PC-9 (cell line): ENCODE measurements around the gene TIAM2. TPM values are rescaled to one million over a fixed set of nuclear protein-coding genes. Genes with fewer than 3 reads are reported as not detected.

Source experiments
- BruUV-seq: library from RNA; stranded (reverse); fragments of 400-500 nt; replicated peaks from 2 replicates; lab custom pipeline; 2021; lab: Mats Ljungman, UMichigan
- CTCF ChIA-PET: fragments of 300-600 bp; sonication (Branson Sonifier 250); formaldehyde crosslinking; loops from one replicate; lab custom pipeline; 2022; ENCODE audit warnings: antibody characterized with exemption; lab: Charles Lee
- POLR2A ChIA-PET: fragments of 300-600 bp; sonication (Branson Sonifier 250); formaldehyde crosslinking; loops from one replicate; lab custom pipeline; 2022; ENCODE audit warnings: antibody characterized with exemption; ENCODE audit not compliant: unreplicated experiment; lab: Charles Lee
- DNase-seq, 2 experiments: peaks; one replicate each; pipeline versions ENCODE4 v3.0.0 to v3.0.0-alpha.2; 2015 to 2022; ENCODE audit warnings: mixed read lengths in 1 of 2
- H2AFZ ChIP-seq: fragments of 200-600 bp; sonication (generic); 2 replicates; pipeline ENCODE4 v1.8.1; 2017; ENCODE audit warnings: antibody characterized with exemption
- H3F3A ChIP-seq: fragments of 200-600 bp; sonication (generic); 2 replicates; pipeline ENCODE4 v1.8.1; 2017; ENCODE audit warnings: antibody characterized with exemption, mild to moderate bottlenecking, low read depth; ENCODE audit not compliant: insufficient read depth
- H3K27ac ChIP-seq: fragments of 200-600 bp; sonication (generic); 2 replicates; pipeline ENCODE4 v1.6.1; 2016; ENCODE audit warnings: mixed run types
- H3K27me3 ChIP-seq: fragments of 200-600 bp; sonication (generic); 2 replicates; pipeline ENCODE4 v1.6.1; 2016; ENCODE audit warnings: low read depth, mixed run types; ENCODE audit not compliant: insufficient read depth
- H3K36me3 ChIP-seq: fragments of 200-600 bp; sonication (generic); 2 replicates; pipeline ENCODE4 v1.6.1; 2016; ENCODE audit warnings: low read depth, mixed run types
- H3K4me1 ChIP-seq: fragments of 200-600 bp; sonication (generic); replicated peaks from 2 replicates; pipeline ENCODE4 v1.6.1; 2016; ENCODE audit warnings: mixed run types; ENCODE audit not compliant: insufficient read depth
- H3K4me2 ChIP-seq: fragments of 200-600 bp; sonication (generic); 2 replicates; pipeline ENCODE4 v1.6.1; 2017; ENCODE audit warnings: mixed run types
- H3K4me3 ChIP-seq: fragments of 200-600 bp; sonication (generic); 2 replicates; pipeline ENCODE4 v1.6.1; 2016; ENCODE audit warnings: mixed run types
- H3K79me2 ChIP-seq: fragments of 200-600 bp; sonication (generic); 2 replicates; pipeline ENCODE4 v1.6.1; 2017; ENCODE audit warnings: low read depth, mixed run types
- H3K9me2 ChIP-seq: fragments of 200-600 bp; sonication (generic); 2 replicates; pipeline ENCODE4 v1.8.1; 2017; ENCODE audit warnings: mild to moderate bottlenecking; ENCODE audit not compliant: insufficient read depth
- H3K9me3 ChIP-seq: fragments of 200-600 bp; sonication (generic); 2 replicates; pipeline ENCODE4 v1.8.1; 2016; ENCODE audit warnings: low read depth; ENCODE audit not compliant: insufficient read depth
- H4K20me1 ChIP-seq: fragments of 200-600 bp; sonication (generic); 2 replicates; pipeline ENCODE4 v1.8.1; 2017; ENCODE audit not compliant: insufficient read depth
- EZH2 ChIP-seq: fragments of 200-600 bp; sonication (generic); IDR thresholded peaks from 2 replicates; pipeline ENCODE4 v1.8.0; 2017; ENCODE audit warnings: antibody characterized with exemption, low read depth
- intact Hi-C: fragments of 100-400 bp; cut with micrococcal nuclease; formaldehyde crosslinking; loops from one replicate; pipeline ENCODE4 v1.10.0; 2022; ENCODE audit not compliant: unreplicated experiment
- total RNA-seq: library from RNA; stranded (reverse); gene quantifications from 2 replicates; pipeline ENCODE4 v1.2.3, GENCODE V29; 2021
- TF ChIP-seq, protein P1 (sequence below): fragments of 200-600 bp; sonication (generic); conservative IDR thresholded peaks from 2 replicates; pipeline ENCODE4 v1.6.1; 2017; ENCODE audit warnings: mixed run types, antibody characterized with exemption, mild to moderate bottlenecking, moderate library complexity

The TIAM2 gene
- total RNA-seq, 1 experiment from 2014 or later: 11.4 TPM

DNA sequence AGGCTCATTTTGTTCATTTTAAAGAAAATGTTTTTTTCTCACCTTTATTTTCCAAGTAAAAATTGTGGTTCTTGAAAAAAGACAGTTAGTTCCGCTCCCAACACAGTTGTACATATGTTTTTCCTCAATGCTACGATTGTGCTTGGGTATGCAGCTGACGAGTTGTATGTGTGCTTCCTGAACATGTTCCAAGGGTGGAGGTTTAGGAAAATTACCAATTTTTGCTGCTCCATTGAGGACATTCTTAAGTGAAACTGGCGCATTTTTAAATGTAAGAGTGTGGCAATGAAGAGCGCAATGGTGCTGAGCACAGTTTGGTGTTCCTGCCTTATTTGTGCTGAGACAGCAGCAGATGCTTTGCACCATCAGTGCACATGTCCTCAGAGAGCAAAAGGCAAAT lies 198.4 kb downstream of the TIAM2 start:
- Histone ChIP-seq H3K9me2 (no peaks in the 10 kb centered on the region), H4K20me1 (no peaks in the 10 kb centered on the region), H3K27ac (no peak overlapping the region), H3K9me3 (no peaks in the 10 kb centered on the region; the same call in 1 of the 2 replicates), H3K4me3 (no peak overlapping the region), H3K36me3 (no peaks in the 10 kb centered on the region), H3F3A (no peaks in the 10 kb centered on the region), H3K4me1 (peaks cover 9% of the 10 kb centered on the region; the same call in 1 of the 2 replicates), H3K4me2 (no peak overlapping the region), H2AFZ (no peak overlapping the region), H3K27me3 (no peaks in the 10 kb centered on the region), H3K79me2 (no peaks in the 10 kb centered on the region)
- DNase-seq: no peak
- no TSS peak for BruUV-seq
- TF ChIP-seq EZH2: no peak
- TF ChIP-seq, protein P1, sequence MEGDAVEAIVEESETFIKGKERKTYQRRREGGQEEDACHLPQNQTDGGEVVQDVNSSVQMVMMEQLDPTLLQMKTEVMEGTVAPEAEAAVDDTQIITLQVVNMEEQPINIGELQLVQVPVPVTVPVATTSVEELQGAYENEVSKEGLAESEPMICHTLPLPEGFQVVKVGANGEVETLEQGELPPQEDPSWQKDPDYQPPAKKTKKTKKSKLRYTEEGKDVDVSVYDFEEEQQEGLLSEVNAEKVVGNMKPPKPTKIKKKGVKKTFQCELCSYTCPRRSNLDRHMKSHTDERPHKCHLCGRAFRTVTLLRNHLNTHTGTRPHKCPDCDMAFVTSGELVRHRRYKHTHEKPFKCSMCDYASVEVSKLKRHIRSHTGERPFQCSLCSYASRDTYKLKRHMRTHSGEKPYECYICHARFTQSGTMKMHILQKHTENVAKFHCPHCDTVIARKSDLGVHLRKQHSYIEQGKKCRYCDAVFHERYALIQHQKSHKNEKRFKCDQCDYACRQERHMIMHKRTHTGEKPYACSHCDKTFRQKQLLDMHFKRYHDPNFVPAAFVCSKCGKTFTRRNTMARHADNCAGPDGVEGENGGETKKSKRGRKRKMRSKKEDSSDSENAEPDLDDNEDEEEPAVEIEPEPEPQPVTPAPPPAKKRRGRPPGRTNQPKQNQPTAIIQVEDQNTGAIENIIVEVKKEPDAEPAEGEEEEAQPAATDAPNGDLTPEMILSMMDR: no peak
- ChIA-PET POLR2A (no interaction called here), CTCF (no interaction called here)
- intact Hi-C loops: no loop called here

DNA sequence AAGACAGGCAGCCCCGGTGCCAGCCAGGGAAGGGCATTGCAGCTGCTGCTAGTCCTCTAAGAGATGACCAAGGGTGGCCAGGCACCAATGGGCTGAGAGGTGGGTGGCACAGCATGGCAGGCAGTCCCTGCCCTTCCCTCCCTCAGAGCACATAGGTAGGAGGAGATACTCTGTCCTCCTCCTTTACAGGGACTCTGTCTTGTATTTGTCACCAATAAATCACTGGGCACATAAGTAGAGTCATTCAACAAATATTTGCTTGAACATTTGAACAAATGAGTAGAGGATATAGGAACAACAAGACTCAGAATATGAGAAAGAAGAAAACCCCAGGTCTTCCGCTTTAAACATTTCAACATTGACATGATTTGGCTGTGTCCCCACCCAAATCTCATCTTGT lies 199.3 kb downstream of the TIAM2 start:
- Histone ChIP-seq H3K27me3 (no peaks in the 10 kb centered on the region), H2AFZ (no peak overlapping the region), H3K9me2 (no peaks in the 10 kb centered on the region), H3K79me2 (no peaks in the 10 kb centered on the region), H3K4me3 (no peak overlapping the region), H3K4me2 (no peak overlapping the region), H3F3A (no peaks in the 10 kb centered on the region), H3K27ac (no peak overlapping the region), H3K36me3 (no peaks in the 10 kb centered on the region), H3K4me1 (0 out of 2 replicates have a peak, but pooled peaks cover under 1% of the 10 kb centered on the region), H3K9me3 (no peaks in the 10 kb centered on the region; the same call in 1 of the 2 replicates), H4K20me1 (no peaks in the 10 kb centered on the region)
- TF ChIP-seq, protein P1: no peak
- TF ChIP-seq EZH2: no peak
- BruUV-seq: no TSS peak
- peak in 1 of 2 experiments; percentile 60 for DNase-seq
- POLR2A ChIA-PET: no interaction called here
- intact Hi-C loops: no loop called here
- CTCF ChIA-PET: no interaction called here

DNA sequence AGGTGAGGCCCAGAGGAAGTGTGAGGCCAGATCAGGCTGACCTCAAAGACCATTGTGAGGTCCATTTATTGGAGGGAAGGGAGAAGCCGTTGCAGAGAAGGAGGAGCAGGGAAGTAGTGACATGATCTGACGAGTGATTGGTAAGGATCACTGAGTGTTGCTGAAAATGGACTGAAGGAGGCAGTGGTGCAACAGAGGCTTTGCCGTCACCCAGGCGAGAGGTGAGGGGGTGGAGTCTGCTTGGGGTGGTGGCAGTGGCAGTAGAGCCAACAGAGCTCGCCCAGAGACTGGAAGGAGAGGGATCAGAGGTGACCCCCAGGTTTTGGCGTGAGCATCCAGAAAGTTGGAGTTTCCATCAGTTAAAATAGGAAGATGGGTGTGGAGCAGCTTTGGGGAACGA lies 200.8 kb downstream of the TIAM2 start:
- Histone ChIP-seq H3K9me3 (no peaks in the 10 kb centered on the region; the same call in 1 of the 2 replicates), H3F3A (peaks cover under 1% of the 10 kb centered on the region; the same call in 1 of the 2 replicates), H3K36me3 (no peaks in the 10 kb centered on the region), H3K4me3 (no peak overlapping the region), H3K27ac (no peak overlapping the region), H3K9me2 (no peaks in the 10 kb centered on the region), H3K4me2 (no peak overlapping the region), H4K20me1 (no peaks in the 10 kb centered on the region), H3K79me2 (no peaks in the 10 kb centered on the region), H3K4me1 (peaks cover 6% of the 10 kb centered on the region), H2AFZ (no peak overlapping the region), H3K27me3 (no peaks in the 10 kb centered on the region)
- no TSS peak for BruUV-seq
- ChIA-PET POLR2A (no interaction called here), CTCF (no interaction called here)
- DNase-seq: no peak
- intact Hi-C loops: no loop called here
- TF ChIP-seq, protein P1: no peak
- TF ChIP-seq EZH2: no peak
